ENCODE results near the gene FRAT2.
"Not testable (repeated sequence)": the region's sequence is repeated elsewhere in the genome, so short reads cannot be mapped to it uniquely, and the experiment has no call there.

The FRAT2 gene

GRCh38 chr10:97356918-97357317, 22.4 kb upstream of the FRAT2 start:
- in situ Hi-C loops (cut with MboI; ENCODE audit: low sequenced_read_pairs), result no loop called here

GRCh38 chr10:97356318-97356914, 21.9 kb upstream of the FRAT2 start:
- in situ Hi-C loops (cut with MboI; ENCODE audit: low sequenced_read_pairs), result no loop called here

- in situ Hi-C loops (cut with MboI; ENCODE audit: low sequenced_read_pairs), result no loop called here
Observed at GRCh38 chr10:97355571-97355975, 21.0 kb upstream of the FRAT2 start.

GRCh38 chr10:97353945-97354344, 19.4 kb upstream of the FRAT2 start:
- in situ Hi-C loops (cut with MboI; ENCODE audit: low sequenced_read_pairs), result no loop called here

GRCh38 chr10:97349752-97350513, 15.4 kb upstream of the FRAT2 start:
- in situ Hi-C loops (cut with MboI; ENCODE audit: low sequenced_read_pairs), result no loop called here

- in situ Hi-C loops (cut with MboI; ENCODE audit: low sequenced_read_pairs), result no loop called here
Observed at GRCh38 chr10:97347317-97347716, 12.8 kb upstream of the FRAT2 start.

GRCh38 chr10:97343664-97344063, 9.1 kb upstream of the FRAT2 start:
- in situ Hi-C loops (cut with MboI; ENCODE audit: low sequenced_read_pairs), result not testable (repeated sequence)

GRCh38 chr10:97341416-97341815, 6.9 kb upstream of the FRAT2 start:
- in situ Hi-C loops (cut with MboI; ENCODE audit: low sequenced_read_pairs), result no loop called here

- in situ Hi-C loops (cut with MboI; ENCODE audit: low sequenced_read_pairs), result no loop called here
Observed at GRCh38 chr10:97338041-97338440, 3.5 kb upstream of the FRAT2 start.

GRCh38 chr10:97336942-97337831, 2.7 kb upstream of the FRAT2 start:
- in situ Hi-C loops (cut with MboI; ENCODE audit: low sequenced_read_pairs), result no loop called here

GRCh38 chr10:97336446-97336845, 1.9 kb upstream of the FRAT2 start:
- in situ Hi-C loops (cut with MboI; ENCODE audit: low sequenced_read_pairs), result no loop called here

GRCh38 chr10:97336006-97336405, 1.5 kb upstream of the FRAT2 start:
- in situ Hi-C loops (cut with MboI; ENCODE audit: low sequenced_read_pairs), result no loop called here

GRCh38 chr10:97335188-97335619, 675 bp upstream of the FRAT2 start:
- in situ Hi-C loops (cut with MboI; ENCODE audit: low sequenced_read_pairs), result no loop called here

GRCh38 chr10:97333601-97334369, 744 bp downstream of the FRAT2 start:
- in situ Hi-C loops (cut with MboI; ENCODE audit: low sequenced_read_pairs), result no loop called here

GRCh38 chr10:97333351-97333600, 1.3 kb downstream of the FRAT2 start:
- in situ Hi-C loops (cut with MboI; ENCODE audit: low sequenced_read_pairs), result no loop called here

- in situ Hi-C loops (cut with MboI; ENCODE audit: low sequenced_read_pairs), result no loop called here
Observed at GRCh38 chr10:97332591-97333350, 1.8 kb downstream of the FRAT2 start.

GRCh38 chr10:97331153-97331703, 3.3 kb downstream of the FRAT2 start:
- in situ Hi-C loops (cut with MboI; ENCODE audit: low sequenced_read_pairs), result no loop called here

- in situ Hi-C loops (cut with MboI; ENCODE audit: low sequenced_read_pairs), result no loop called here
Observed at GRCh38 chr10:97329766-97330165, 4.8 kb downstream of the FRAT2 start.

- in situ Hi-C loops (cut with MboI; ENCODE audit: low sequenced_read_pairs), result no loop called here
Observed at GRCh38 chr10:97328646-97329453, 5.7 kb downstream of the FRAT2 start.

Data from HL-60/S4 (cell line).